ENCODE measurements around the gene RPL13A. TPM values are rescaled to one million over a fixed set of nuclear protein-coding genes. Genes with fewer than 3 reads are reported as not detected.

RPL13A gene
- total and polyA plus RNA-seq, 2 of the 4 experiments (the other 2 are of a cell fraction), result 1,477 to 2,069 TPM

DNA sequence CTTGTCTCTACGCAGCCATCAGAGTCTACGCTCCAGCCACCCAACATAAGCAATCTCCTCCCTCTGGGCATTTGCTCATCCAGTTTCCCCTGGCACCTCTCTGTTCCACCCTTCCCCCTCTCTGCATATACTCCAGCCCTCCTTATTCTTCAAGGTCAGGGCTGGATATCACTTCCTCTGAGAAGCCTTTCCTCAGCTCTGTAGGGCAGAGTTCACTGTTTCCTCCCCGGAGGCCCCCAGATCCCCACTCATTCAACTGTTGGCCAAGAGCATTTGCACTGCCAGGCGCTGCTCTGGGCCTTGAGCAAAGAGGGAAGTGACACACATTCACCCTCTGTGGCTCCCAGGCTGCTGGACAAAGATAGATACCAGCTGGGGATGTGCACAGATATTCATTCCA is 28.4 kb downstream of the RPL13A start:
- ATAC-seq (ENCODE audit: low read depth), result no peak
- TF ChIP-seq CEBPB (IDR thresholded peaks at IDR 0.05; ENCODE audit: low read depth, low read length) (no peak), RAD21 (IDR thresholded peaks at IDR 0.05; ENCODE audit: low read length) (no peak), MAZ (IDR thresholded peaks at IDR 0.05; ENCODE audit: borderline replicate concordance, low read depth, low read length) (no peak), NFE2L2 (IDR thresholded peaks at IDR 0.05; ENCODE audit: low read depth, low read length) (no peak), CHD1 (IDR thresholded peaks at IDR 0.05; ENCODE audit: low read depth, low read length) (no peak), SMC3 (IDR thresholded peaks at IDR 0.05; ENCODE audit: low read depth, low read length) (no peak), MAFK (IDR thresholded peaks at IDR 0.05; ENCODE audit: low read depth, low read length) (no peak), FOS (IDR thresholded peaks at IDR 0.05; ENCODE audit: low read depth, low read length) (no peak), RCOR1 (IDR thresholded peaks at IDR 0.05; ENCODE audit: insufficient replicate concordance, low read length) (no peak), MXI1 (IDR thresholded peaks at IDR 0.05; ENCODE audit: borderline replicate concordance, low read depth, low read length) (no peak), RFX5 (IDR thresholded peaks at IDR 0.05; ENCODE audit: low read depth, low read length) (no peak)
- TF ChIP-seq, protein P1, sequence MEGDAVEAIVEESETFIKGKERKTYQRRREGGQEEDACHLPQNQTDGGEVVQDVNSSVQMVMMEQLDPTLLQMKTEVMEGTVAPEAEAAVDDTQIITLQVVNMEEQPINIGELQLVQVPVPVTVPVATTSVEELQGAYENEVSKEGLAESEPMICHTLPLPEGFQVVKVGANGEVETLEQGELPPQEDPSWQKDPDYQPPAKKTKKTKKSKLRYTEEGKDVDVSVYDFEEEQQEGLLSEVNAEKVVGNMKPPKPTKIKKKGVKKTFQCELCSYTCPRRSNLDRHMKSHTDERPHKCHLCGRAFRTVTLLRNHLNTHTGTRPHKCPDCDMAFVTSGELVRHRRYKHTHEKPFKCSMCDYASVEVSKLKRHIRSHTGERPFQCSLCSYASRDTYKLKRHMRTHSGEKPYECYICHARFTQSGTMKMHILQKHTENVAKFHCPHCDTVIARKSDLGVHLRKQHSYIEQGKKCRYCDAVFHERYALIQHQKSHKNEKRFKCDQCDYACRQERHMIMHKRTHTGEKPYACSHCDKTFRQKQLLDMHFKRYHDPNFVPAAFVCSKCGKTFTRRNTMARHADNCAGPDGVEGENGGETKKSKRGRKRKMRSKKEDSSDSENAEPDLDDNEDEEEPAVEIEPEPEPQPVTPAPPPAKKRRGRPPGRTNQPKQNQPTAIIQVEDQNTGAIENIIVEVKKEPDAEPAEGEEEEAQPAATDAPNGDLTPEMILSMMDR (conservative IDR thresholded peaks at IDR 0.05; ENCODE audit: low read depth, low read length), result no peak
- TF ChIP-seq, protein P2, sequence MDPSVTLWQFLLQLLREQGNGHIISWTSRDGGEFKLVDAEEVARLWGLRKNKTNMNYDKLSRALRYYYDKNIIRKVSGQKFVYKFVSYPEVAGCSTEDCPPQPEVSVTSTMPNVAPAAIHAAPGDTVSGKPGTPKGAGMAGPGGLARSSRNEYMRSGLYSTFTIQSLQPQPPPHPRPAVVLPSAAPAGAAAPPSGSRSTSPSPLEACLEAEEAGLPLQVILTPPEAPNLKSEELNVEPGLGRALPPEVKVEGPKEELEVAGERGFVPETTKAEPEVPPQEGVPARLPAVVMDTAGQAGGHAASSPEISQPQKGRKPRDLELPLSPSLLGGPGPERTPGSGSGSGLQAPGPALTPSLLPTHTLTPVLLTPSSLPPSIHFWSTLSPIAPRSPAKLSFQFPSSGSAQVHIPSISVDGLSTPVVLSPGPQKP (IDR thresholded peaks at IDR 0.05; ENCODE audit: borderline replicate concordance, low read depth, low read length), result no peak
- TF ChIP-seq, protein P3, sequence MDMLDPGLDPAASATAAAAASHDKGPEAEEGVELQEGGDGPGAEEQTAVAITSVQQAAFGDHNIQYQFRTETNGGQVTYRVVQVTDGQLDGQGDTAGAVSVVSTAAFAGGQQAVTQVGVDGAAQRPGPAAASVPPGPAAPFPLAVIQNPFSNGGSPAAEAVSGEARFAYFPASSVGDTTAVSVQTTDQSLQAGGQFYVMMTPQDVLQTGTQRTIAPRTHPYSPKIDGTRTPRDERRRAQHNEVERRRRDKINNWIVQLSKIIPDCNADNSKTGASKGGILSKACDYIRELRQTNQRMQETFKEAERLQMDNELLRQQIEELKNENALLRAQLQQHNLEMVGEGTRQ (IDR thresholded peaks at IDR 0.05; ENCODE audit: low read depth, low read length), result no peak
- no peaks in the 10 kb centered on the region for H3K9me3 ChIP-seq (ENCODE audit: control insufficient read depth, insufficient read depth, low read length)
- BruUV-seq (replicated peaks), result no TSS peak
- H3K9me1 ChIP-seq (ENCODE audit: insufficient read depth, low read length), result 0 out of 2 replicates have a peak, but pooled peaks cover 4% of the 10 kb centered on the region
- in situ Hi-C loops (cut with MboI; ENCODE audit: low sequenced_read_pairs), result no loop called here
- H4K8ac ChIP-seq (ENCODE audit: low read depth in 2 of 2, low read length in 2 of 2), result no peak overlapping the region
- H3K4me3 ChIP-seq (ENCODE audit: insufficient read depth, low read depth, low read length), result no peak overlapping the region
- H3K56ac ChIP-seq (ENCODE audit: extremely low read depth, insufficient read depth, low read length), result no peak overlapping the region
- ChIA-PET CTCF (no interaction called here), POLR2A (ENCODE audit: unreplicated experiment) (no interaction called here)
- no peak overlapping the region for H2AK9ac ChIP-seq (replicated peaks; ENCODE audit: low read depth, low read length, poor library complexity)
- peaks cover 6 to 8% of the 10 kb centered on the region in 2 experiments; a peak in 2 of 4 replicates for H3K79me1 ChIP-seq (ENCODE audit: low read depth in 1 of 2, low read length in 2 of 2)
- no peak overlapping the region for H3K18ac ChIP-seq (ENCODE audit: low read depth, low read length)
- no peaks in the 10 kb centered on the region for H3K27me3 ChIP-seq (ENCODE audit: control insufficient read depth, insufficient read depth, low read length)
- peaks cover 10% of the 10 kb centered on the region; the same call in 1 of the 2 replicates for H3K36me3 ChIP-seq (ENCODE audit: control insufficient read depth, insufficient read depth, low read length)
- H4K20me1 ChIP-seq (ENCODE audit: insufficient read depth, low read length), result no peaks in the 10 kb centered on the region
- peaks cover 5% of the 10 kb centered on the region; the same call in 1 of the 2 replicates for H3K4me1 ChIP-seq (ENCODE audit: control insufficient read depth, insufficient read depth, low read length)
- H3K27ac ChIP-seq (ENCODE audit: insufficient read depth, low read length), result no peak overlapping the region
- no peak for DNase-seq
- H2BK5ac ChIP-seq (ENCODE audit: low read depth, low read length, poor library complexity, severe bottlenecking), result no peak overlapping the region
- H2BK15ac ChIP-seq (ENCODE audit: low read depth, low read length), result no peak overlapping the region
- no peak overlapping the region for H2BK20ac ChIP-seq (ENCODE audit: low read depth, low read length)
- H3K9ac ChIP-seq (ENCODE audit: low read depth, low read length), result no peak overlapping the region
- no peak overlapping the region for H3K4ac ChIP-seq (ENCODE audit: low read depth, low read length)
- no peak overlapping the region for H2BK120ac ChIP-seq (ENCODE audit: low read depth, low read length)
- H2AFZ ChIP-seq (replicated peaks; ENCODE audit: low read length, poor library complexity), result no peak overlapping the region
- intact Hi-C loops (cut with micrococcal nuclease), result no loop called here
- no peak overlapping the region for H4K91ac ChIP-seq (ENCODE audit: insufficient read depth, low read depth, low read length)
- H3K23ac ChIP-seq (ENCODE audit: low read depth, low read length), result no peak overlapping the region
- H4K5ac ChIP-seq (ENCODE audit: low read depth, low read length), result no peak overlapping the region
- H3K4me2 ChIP-seq (ENCODE audit: low read depth, low read length), result no peak overlapping the region
- no peak overlapping the region for H3K14ac ChIP-seq (replicated peaks; ENCODE audit: low read depth, low read length)
- no peak overlapping the region for H2AK5ac ChIP-seq (ENCODE audit: low read depth, low read length)
- 100% methylated on average over 2 of the region's 4 CpGs; no CpG with 5 or more reads in 1 of the 2 experiments for WGBS, 2 experiments (ENCODE audit: extremely low coverage in 2 of 2, insufficient read length in 1 of 2)
- dilution Hi-C loops (cut with HindIII; ENCODE audit: low sequenced_read_pairs, unreplicated experiment), result no loop called here
